NCI-H2171 treated with DMSO at 0.1 percent for 48 hours (cell line): ENCODE measurements around the gene CPN1.
A peak's percentile ranks its signal among the peaks of the same experiment; 100 is the strongest.

Experiments used
- DNase-seq: peaks from one replicate; lab custom pipeline; 2025; lab: John Stamatoyannopoulos, UW

CPN1 gene

GRCh38 chr10:99996671-99997648 is 84.7 kb downstream of the CPN1 start:
- peak; percentile 52 for DNase-seq

- DNase-seq = no peak
These were observed 86.0 kb downstream of the CPN1 start for GRCh38 chr10:99995713-99996112.

GRCh38 chr10:99995269-99995668 is 86.4 kb downstream of the CPN1 start:
- DNase-seq = no peak

- no peak for DNase-seq
These were observed 86.9 kb downstream of the CPN1 start for GRCh38 chr10:99994801-99995200.

- peak; percentile 28 for DNase-seq
These were observed 87.7 kb downstream of the CPN1 start for GRCh38 chr10:99993701-99994689.
